WTC11 (cell line): ENCODE measurements around the gene TBC1D22A. TPM values are rescaled to one million over a fixed set of nuclear protein-coding genes. Genes with fewer than 3 reads are reported as not detected.

Experiments used
- ATAC-seq: fragments of 200-7000 bp; cut with Tn5 transposase; 2 replicates; pipeline ENCODE4 v1.10.0; 2021; ENCODE audit warnings: mild to moderate bottlenecking, moderate library complexity
- CTCF ChIA-PET: fragments of 300-600 bp; sonication (Branson Sonifier 250); formaldehyde crosslinking; loops from one replicate; lab custom pipeline; 2021; ENCODE audit warnings: antibody characterized with exemption; lab: Charles Lee
- POLR2A ChIA-PET: fragments of 350-600 bp; sonication (Branson Sonifier 250); formaldehyde crosslinking; loops from one replicate; lab custom pipeline; 2021; ENCODE audit warnings: antibody characterized with exemption; lab: Charles Lee
- DNase-seq: peaks from one replicate; pipeline ENCODE4 v3.0.0; 2021; ENCODE audit warnings: low spot score
- H3K27ac Mint-ChIP-seq: 2 replicates; pipeline ENCODE4 v1.8.0; 2021; ENCODE audit warnings: mixed read lengths
- H3K27me3 Mint-ChIP-seq: 2 replicates; pipeline ENCODE4 v1.8.0; 2021; ENCODE audit warnings: low read depth, mild to moderate bottlenecking, moderate library complexity, mixed read lengths
- H3K36me3 Mint-ChIP-seq: 2 replicates; pipeline ENCODE4 v1.8.0; 2021; ENCODE audit warnings: mixed read lengths
- H3K4me1 Mint-ChIP-seq: 2 replicates; pipeline ENCODE4 v1.8.0; 2022; ENCODE audit warnings: mixed read lengths
- H3K4me3 Mint-ChIP-seq: 2 replicates; pipeline ENCODE4 v1.8.0; 2021; ENCODE audit warnings: mild to moderate bottlenecking, moderate library complexity, mixed read lengths
- H3K9me3 Mint-ChIP-seq: 2 replicates; pipeline ENCODE4 v1.8.0; 2021; ENCODE audit warnings: mixed read lengths
- CBFB ChIP-seq: sonication (generic); formaldehyde crosslinking; IDR thresholded peaks from 2 replicates; pipeline ENCODE4 v1.8.1; 2022; ENCODE audit warnings: mild to moderate bottlenecking, low read depth, missing genetic modification reagents
- EMX1 ChIP-seq: fragments of 250-450 bp; sonication (Bioruptor Pico); IDR thresholded peaks from 2 replicates; pipeline ENCODE4 v1.8.0; 2021; ENCODE audit warnings: mild to moderate bottlenecking
- FOXP1 ChIP-seq: sonication (generic); formaldehyde crosslinking; IDR thresholded peaks from 2 replicates; pipeline ENCODE4 v1.8.0; 2022; ENCODE audit warnings: missing genetic modification reagents, mild to moderate bottlenecking, moderate library complexity, borderline replicate concordance
- GTF2I ChIP-seq: fragments of 250-450 bp; sonication (Bioruptor Pico); conservative IDR thresholded peaks from 2 replicates; pipeline ENCODE4 v1.4.0; 2021; ENCODE audit warnings: mild to moderate bottlenecking
- NR3C1 ChIP-seq: sonication (generic); formaldehyde crosslinking; conservative IDR thresholded peaks from 2 replicates; pipeline ENCODE4 v1.8.1; 2023; ENCODE audit warnings: low read depth, mild to moderate bottlenecking, missing genetic modification reagents
- TP53 ChIP-seq: sonication (generic); formaldehyde crosslinking; IDR thresholded peaks from 2 replicates; pipeline ENCODE4 v1.8.1; 2023; ENCODE audit warnings: mild to moderate bottlenecking, missing genetic modification reagents
- USF2 ChIP-seq: sonication (generic); formaldehyde crosslinking; IDR thresholded peaks from 2 replicates; pipeline ENCODE4 v1.8.1; 2023; ENCODE audit warnings: mild to moderate bottlenecking, missing genetic modification reagents, moderate library complexity
- ZNF121 ChIP-seq: sonication (generic); formaldehyde crosslinking; IDR thresholded peaks from 2 replicates; pipeline ENCODE4 v1.8.0; 2023; ENCODE audit warnings: missing genetic modification reagents
- ZNF219 ChIP-seq: sonication (generic); formaldehyde crosslinking; IDR thresholded peaks from 2 replicates; pipeline ENCODE4 v1.8.0; 2023; ENCODE audit warnings: missing genetic modification reagents, mild to moderate bottlenecking, borderline replicate concordance
- ZNF263 ChIP-seq: sonication (generic); formaldehyde crosslinking; IDR thresholded peaks from 2 replicates; pipeline ENCODE4 v1.8.1; 2022; ENCODE audit warnings: low read depth, mild to moderate bottlenecking, moderate library complexity, missing genetic modification reagents
- ZNF423 ChIP-seq: fragments of 250-450 bp; sonication (Bioruptor Pico); IDR thresholded peaks from 2 replicates; pipeline ENCODE4 v2.1.2; 2022; ENCODE audit warnings: mild to moderate bottlenecking, moderate library complexity
- ZNF532 ChIP-seq: fragments of 250-450 bp; sonication (Bioruptor Pico); IDR thresholded peaks from 2 replicates; pipeline ENCODE4 v1.9.0; 2021; ENCODE audit warnings: mild to moderate bottlenecking, borderline replicate concordance
- total RNA-seq: library from RNA; stranded (reverse); gene quantifications from 3 replicates; pipeline ENCODE4 v1.2.3, GENCODE V29; 2021

Gene TBC1D22A
- total RNA-seq, 1 experiment from 2014 or later: 18.1 TPM

GRCh38 chr22:47192651-47193437, 430.4 kb downstream of the TBC1D22A start:
- Mint-ChIP-seq H3K9me3 (no peaks in the 10 kb centered on the region; the same call in 1 of the 2 replicates), H3K27me3 (no peaks in the 10 kb centered on the region; the same call in 1 of the 2 replicates), H3K4me1 (0 out of 2 replicates have a peak, but pooled peaks cover 3% of the 10 kb centered on the region), H3K4me3 (no peak overlapping the region), H3K36me3 (no peaks in the 10 kb centered on the region), H3K27ac (no peak overlapping the region)
- TF ChIP-seq ZNF532: no peak
- TF ChIP-seq ZNF121: no peak
- no peak for TF ChIP-seq USF2 (CRISPR knock-in tag)
- no peak for TF ChIP-seq GTF2I (CRISPR knock-in tag)
- no peak for TF ChIP-seq ZNF219 (CRISPR knock-in tag)
- ChIA-PET POLR2A (no interaction called here), CTCF (interaction anchor here (1.2 kb wide), 1 partner anchor 390 kb away, joined by 3 read pairs; no protein-coding TSS in a partner anchor)
- ATAC-seq: peak; percentile 58
- DNase-seq: peak; percentile 47

GRCh38 chr22:47193606-47194329, 431.3 kb downstream of the TBC1D22A start:
- ATAC-seq (no peak), DNase-seq (no peak)
- H3K4me3 Mint-ChIP-seq: no peak overlapping the region
- CTCF ChIA-PET: interaction anchor here (1.2 kb wide), 1 partner anchor 391 kb away, joined by 3 read pairs; no protein-coding TSS in a partner anchor
- 0 out of 2 replicates have a peak, but pooled peaks cover 3% of the 10 kb centered on the region for H3K4me1 Mint-ChIP-seq
- no peaks in the 10 kb centered on the region for H3K36me3 Mint-ChIP-seq
- POLR2A ChIA-PET: no interaction called here
- H3K9me3 Mint-ChIP-seq: no peaks in the 10 kb centered on the region; the same call in 1 of the 2 replicates
- TF ChIP-seq NR3C1 (CRISPR knock-in tag): no peak
- no peak for TF ChIP-seq FOXP1 (CRISPR knock-in tag)
- no peak for TF ChIP-seq ZNF423
- no peak for TF ChIP-seq ZNF263
- no peak for TF ChIP-seq EMX1 (CRISPR knock-in tag)
- no peak for TF ChIP-seq CBFB (CRISPR knock-in tag)
- TF ChIP-seq ZNF532: no peak
- TF ChIP-seq TP53 (CRISPR knock-in tag): no peak
- H3K27ac Mint-ChIP-seq: no peak overlapping the region
- H3K27me3 Mint-ChIP-seq: no peaks in the 10 kb centered on the region; the same call in 1 of the 2 replicates
